SHP77 (cell line): ENCODE measurements around the gene FUT9.

Source experiments
- DNase-seq, 2 experiments: peaks; one replicate each; lab custom pipeline; 2025; lab: John Stamatoyannopoulos, UW

The FUT9 gene

GRCh38 chr6:96073555-96073954 is 57.8 kb downstream of the FUT9 start:
- DNase-seq, result no peak

DNA sequence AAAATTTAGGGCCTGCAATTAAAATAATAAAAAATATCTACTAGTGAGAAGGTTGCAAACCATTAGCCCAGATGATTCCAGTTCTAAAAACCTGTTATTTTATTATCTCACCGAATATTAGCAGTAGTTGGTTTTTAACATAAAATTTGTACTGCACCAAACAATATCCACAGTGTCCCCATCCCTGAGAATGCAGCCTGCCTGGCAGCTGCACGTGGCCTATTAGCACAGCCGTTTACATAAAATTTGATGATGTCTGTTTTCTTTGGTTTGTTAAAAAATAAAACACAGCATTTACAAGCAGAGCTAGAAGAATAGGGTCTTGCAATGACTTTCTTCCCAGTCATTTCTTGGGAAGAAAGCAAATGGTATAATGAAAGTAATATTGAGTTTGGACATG is 58.2 kb downstream of the FUT9 start:
- no peak for DNase-seq

DNA sequence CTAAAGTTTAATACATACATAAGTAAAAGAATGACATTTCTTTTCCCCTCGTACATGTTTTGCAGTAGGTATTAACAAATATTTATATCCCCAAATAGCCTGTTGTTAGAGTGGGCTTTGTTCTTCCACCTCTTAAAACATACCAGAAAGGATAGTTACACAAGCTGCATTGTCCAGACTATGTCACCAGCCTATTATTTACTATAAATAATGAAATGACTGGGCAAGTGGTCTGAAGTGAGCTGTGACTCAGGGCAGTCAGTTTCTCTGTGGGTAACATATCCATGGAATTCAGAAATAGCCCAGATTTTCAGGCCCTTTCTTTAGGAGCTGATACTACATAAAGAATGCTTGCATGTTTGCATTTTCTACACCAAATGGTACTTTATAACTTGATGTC is 60.1 kb downstream of the FUT9 start:
- no peak for DNase-seq

- DNase-seq, result no peak
These were observed 71.0 kb downstream of the FUT9 start for GRCh38 chr6:96086745-96087144.

GRCh38 chr6:96089173-96089572 is 73.4 kb downstream of the FUT9 start:
- peak in 1 of 2 experiments; percentile 16 for DNase-seq

- no peak for DNase-seq
These were observed 78.3 kb downstream of the FUT9 start for GRCh38 chr6:96094077-96094476.

DNA sequence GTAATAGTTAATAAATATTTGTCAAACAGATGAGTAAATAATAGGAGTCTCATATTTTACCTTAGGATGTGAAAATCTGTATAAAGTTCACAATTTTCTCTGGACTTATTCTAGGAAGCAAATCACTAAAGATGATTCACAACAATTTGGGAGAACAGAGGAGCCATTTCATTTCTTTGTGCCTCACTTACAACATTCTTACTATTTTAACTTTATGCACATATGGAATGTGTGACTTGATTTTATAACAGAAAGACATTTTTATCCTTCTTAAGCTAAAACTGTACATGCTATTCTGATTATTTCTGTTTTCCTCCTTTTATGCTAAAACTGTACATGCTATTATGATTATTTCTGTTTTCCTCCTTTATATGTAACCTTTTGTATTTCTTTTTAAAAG is 83.3 kb downstream of the FUT9 start:
- no peak for DNase-seq

GRCh38 chr6:96101564-96101963 is 85.8 kb downstream of the FUT9 start:
- no peak for DNase-seq

DNA sequence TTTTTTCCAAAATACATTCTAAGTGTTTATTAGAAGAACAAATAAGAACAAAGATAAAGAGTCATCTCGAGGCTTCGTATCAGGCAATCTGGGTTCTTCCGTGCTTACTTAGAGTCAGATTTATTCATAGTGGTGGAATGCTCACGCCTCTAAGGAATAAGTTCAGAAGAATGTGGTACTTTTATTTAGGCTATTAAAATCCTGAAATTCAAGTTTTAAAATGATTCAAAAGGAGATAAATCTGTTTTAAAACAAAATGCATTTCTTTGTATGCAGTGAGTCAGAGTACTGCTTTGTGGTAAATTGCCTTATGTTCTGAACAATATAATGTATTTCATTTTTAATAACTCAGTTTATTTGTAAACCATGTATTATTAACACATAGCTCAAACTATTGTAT is 89.1 kb downstream of the FUT9 start:
- no peak for DNase-seq

DNA sequence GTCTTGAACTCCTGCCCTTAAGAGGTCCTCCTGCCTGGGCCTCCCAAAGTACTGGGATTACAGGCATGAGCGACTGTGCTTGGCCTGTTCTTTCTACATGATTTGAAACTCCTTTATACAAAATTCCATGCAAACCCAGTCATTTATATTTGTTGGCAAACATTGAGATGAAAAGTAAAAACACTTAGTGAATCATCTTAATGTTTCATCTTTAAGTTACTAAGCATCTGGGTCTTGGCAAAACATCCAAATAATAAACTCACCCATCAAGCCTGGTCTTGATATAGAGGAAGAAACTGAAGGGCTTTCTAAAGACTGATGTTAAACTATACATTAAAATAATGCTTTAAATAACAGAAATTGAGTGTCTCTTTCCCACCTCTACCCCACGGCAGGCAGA is 95.1 kb downstream of the FUT9 start:
- no peak for DNase-seq

GRCh38 chr6:96116674-96117073 is 100.9 kb downstream of the FUT9 start:
- no peak for DNase-seq

GRCh38 chr6:96124778-96125177 is 109.0 kb downstream of the FUT9 start:
- DNase-seq, result no peak

GRCh38 chr6:96138406-96138805 is 122.6 kb downstream of the FUT9 start:
- DNase-seq, result no peak

DNA sequence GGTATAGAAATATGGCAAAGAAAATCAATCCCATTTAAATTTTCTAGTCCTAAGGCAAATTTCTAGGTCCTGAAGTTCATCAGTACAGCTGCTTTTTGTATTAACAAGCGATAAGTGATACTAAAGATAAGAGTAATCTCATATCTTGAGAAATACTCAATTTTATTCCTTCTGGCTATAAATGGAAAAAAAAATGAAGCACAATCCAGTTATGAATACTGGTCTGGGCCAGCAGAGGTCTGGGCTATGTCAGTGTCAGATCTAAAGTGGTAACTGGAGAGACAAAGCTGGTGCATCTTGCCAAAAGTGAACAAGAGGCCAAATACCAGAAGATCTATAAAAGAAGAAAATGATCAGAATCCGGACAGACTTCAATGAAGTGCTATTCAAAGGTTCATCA is 126.4 kb downstream of the FUT9 start:
- DNase-seq, result no peak

GRCh38 chr6:96150431-96150830 is 134.7 kb downstream of the FUT9 start:
- no peak for DNase-seq

DNA sequence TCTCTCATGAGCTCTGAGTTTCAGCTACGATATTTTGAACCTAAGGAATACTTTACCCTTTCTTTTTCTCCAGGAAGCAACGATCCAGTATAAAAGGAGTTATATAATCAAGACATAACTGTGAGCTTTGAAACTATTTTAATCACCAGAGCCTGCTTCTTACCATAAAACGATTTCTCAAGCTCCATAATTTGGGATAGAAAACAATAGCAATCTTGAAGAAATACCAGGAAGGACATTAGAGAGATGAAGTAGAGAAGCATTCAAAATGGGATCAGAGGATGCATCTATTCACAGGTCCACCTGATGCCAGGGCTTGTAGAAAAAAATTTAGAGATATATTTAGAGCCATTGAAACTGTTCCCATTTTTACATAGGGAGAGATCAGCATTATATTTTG is 135.9 kb downstream of the FUT9 start:
- DNase-seq, result no peak

GRCh38 chr6:96152114-96152708 is 136.4 kb downstream of the FUT9 start:
- no peak for DNase-seq

DNA sequence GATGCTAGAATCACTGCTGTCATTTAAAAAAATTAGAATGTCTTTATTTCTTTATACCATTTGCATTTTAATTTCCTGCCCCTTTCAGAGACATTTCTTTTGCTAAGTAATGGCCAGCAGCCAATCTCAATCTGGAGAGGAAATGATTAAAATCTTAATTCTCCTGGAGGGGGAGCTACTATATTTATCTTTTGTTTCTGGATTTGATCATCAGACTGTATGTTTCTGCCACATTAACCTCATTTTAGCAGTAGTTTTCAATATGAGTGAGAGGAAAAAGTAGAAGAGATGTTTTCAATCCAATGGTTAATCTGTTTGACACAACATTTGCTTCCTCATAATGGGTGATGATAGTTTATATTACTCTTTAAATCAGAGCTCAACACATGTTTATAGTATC is 138.0 kb downstream of the FUT9 start:
- DNase-seq, result no peak

GRCh38 chr6:96156425-96156824 is 140.7 kb downstream of the FUT9 start:
- DNase-seq, result peak; percentile 20 to 58

DNA sequence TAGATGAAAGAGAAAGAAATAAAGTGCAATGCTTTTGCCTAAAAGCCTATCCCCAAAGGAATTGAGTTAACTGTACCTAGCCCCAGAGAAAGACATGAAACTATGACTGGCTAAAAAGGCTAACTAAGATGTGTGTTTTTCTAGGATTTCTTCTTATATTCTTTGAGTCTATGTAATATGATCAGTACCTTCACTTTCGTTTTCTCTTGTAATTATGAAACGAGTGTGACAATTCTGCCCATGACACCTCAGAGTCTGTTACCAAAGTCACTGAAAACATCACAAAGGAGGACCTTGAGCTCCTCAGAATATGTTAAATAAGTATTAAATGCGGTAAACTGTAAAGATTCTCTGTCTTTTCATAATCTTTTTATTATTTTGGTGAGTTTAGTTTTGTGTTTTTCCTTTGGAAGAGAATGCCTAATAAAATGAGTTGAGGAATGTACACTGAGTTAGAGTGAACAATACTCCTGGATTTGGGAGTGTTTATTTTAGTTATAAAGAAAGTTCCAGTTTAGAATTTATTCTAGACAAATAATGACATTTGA is 141.3 kb downstream of the FUT9 start:
- no peak for DNase-seq

GRCh38 chr6:96162711-96163120 is 146.9 kb downstream of the FUT9 start:
- no peak for DNase-seq

- no peak for DNase-seq
These were observed 149.0 kb downstream of the FUT9 start for GRCh38 chr6:96164802-96165201.

- no peak for DNase-seq
These were observed 155.3 kb downstream of the FUT9 start for GRCh38 chr6:96171112-96171511.

GRCh38 chr6:96184798-96185197 is 169.0 kb downstream of the FUT9 start:
- no peak for DNase-seq
